CD4-positive, alpha-beta T cell treated with Interleukin-4 for 1 hour (primary cell): Measurements from ENCODE around the gene ZNF763.
A peak's percentile ranks its signal among the peaks of the same experiment; 100 is the strongest.
"Not testable (repeated sequence)": the region's sequence is repeated elsewhere in the genome, so short reads cannot be mapped to it uniquely, and the experiment has no call there.

Experiments used
- DNase-seq, 2 donors: peaks; one replicate each; pipeline ENCODE4 v3.0.0-alpha.2; 2020 to 2022

ZNF763 gene

DNA sequence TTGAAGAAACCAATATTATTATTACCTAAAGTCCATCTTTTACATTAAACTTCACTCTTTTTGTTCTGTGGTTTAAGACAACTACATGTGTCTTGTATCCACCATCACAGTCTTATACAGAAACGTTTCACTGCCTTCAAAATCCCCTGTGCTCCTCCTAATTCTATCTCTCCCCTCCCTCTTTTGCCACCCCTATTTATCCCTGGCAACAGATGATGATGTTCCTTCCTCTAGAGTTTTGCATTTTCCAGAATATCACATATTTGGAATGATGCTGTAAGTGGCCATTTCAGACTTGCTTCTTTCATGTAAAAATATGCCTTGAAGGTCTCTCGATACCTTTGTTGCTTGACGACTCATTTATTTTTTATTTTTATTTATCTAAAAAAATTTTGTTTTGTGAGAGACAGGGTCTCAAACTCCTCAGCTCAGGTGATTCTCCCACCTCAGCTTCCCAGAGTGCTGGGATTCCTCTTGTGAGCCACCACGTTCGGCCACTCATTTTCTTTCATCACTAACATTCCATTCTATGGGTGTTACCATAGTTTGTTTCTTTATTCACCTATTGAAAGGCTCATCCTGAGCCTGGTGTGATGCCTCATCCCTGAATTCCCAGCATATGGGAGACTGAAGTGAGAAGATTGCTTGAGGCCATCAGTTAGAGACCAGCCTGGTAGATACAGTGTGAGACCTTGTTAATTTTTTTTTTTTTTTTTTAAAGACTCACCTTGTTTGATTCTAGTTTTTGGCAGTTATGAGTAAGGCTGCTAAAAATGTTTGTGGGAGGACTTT lies 8.4 kb downstream of the ZNF763 start:
- no peak for DNase-seq

GRCh38 chr19:11978492-11979100 lies 13.8 kb downstream of the ZNF763 start:
- DNase-seq: no peak

- DNase-seq: no peak
These were observed 14.7 kb downstream of the ZNF763 start for GRCh38 chr19:11979527-11979926.

GRCh38 chr19:11982526-11982925 lies 17.7 kb downstream of the ZNF763 start:
- no peak for DNase-seq

- peak in 1 of 2 donors; percentile 28 for DNase-seq
These were observed 20.1 kb downstream of the ZNF763 start for GRCh38 chr19:11984986-11985385.

DNA sequence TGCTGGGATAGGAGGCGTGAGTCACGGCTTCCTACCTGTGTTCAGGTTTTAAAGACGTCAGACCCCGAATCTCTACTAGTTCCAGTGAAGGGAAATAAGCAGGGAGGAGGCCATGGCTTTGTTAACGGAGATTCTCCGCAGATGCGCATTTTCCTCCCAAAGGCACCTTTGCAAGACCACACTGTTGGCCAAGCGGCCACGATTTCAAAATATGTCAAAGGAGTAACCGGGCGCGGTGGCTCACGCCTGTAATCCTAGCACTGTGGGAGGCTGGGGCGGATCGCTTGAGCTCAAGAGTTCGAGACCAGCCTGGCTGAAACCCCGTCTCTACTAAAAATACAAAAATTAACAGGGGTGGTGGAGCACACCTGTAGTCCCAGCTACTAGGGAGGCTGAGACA lies 21.9 kb downstream of the ZNF763 start:
- no peak for DNase-seq

- DNase-seq: peak; percentile 90 to 91
These were observed 22.8 kb downstream of the ZNF763 start for GRCh38 chr19:11987405-11988281.

GRCh38 chr19:11989112-11989456 lies 24.2 kb downstream of the ZNF763 start:
- no peak for DNase-seq

- not testable (repeated sequence) for DNase-seq
These were observed 27.1 kb downstream of the ZNF763 start for GRCh38 chr19:11991921-11992320.

GRCh38 chr19:11995174-11995573 lies 30.3 kb downstream of the ZNF763 start:
- no peak for DNase-seq

DNA sequence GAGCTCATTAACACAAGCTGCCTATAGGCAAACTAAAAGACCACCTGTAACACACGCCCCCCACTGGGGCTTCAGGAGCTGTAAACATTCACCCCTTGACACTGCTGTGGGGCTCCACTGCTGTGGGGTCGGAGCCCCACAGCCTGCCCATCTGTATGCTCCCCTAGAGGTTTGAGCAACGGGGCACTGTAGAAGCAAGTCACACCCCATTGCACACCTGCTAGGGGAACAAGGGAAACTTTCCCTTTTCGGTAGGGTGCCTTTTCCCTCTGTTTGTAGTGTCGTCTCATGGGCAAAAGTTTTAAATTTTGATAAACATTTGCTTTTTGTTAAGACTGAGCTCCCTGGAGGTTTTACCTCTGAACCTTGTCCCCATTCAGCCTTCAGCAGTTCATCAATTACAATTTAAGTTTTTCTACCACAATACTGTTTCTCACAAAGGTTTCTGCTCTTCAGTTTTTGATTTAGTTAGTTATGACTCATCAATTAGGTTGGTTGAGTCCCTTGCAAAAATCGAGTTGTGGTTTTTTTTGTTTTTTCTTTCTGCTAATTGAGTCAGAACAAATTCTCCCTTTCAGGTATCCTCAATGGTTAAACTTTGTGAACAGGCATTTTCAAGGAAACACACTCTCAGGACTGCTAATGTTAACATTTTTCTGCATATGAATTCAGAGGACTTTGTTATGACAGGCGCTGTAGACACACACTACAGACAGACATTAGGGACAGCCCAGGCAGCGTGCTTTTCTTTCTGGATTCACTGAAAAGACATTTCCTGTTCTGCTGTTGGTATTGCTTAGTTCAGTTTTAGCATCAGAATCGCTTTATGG lies 35.5 kb downstream of the ZNF763 start:
- DNase-seq: no peak

DNA sequence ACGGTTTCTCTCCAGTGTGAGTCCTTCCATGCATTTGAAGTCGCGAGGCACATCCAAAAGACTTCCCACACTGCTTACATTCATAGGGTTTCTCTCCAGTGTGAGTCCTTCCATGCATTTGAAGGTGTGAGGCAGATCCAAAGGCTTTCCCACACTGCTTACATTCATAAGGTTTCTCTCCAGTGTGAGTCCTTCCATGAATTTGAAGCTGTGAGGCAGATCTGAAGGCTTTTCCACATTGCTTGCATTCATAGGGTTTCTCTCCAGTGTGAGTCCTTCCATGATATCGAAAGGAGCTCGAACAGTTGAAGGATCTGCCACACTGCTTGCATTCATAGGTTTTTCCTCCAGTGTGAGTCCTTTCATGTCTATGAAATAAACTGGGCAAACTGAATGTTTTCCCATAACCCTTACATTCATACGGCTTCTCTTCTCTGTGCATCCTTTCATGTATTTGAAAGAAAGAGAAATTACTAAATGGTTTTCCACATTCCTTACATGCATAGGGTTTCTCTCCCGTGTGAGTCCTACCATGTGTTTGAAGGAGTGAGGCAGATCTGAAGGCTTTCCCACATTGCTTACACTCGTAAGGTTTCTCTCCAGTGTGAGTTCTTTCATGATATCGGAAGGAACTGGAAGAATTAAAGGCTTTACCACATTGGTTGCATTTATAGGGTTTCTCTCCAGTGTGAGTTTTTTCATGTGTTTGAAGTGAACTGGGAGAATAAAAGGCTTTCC lies 50.3 kb downstream of the ZNF763 start:
- no peak for DNase-seq

DNA sequence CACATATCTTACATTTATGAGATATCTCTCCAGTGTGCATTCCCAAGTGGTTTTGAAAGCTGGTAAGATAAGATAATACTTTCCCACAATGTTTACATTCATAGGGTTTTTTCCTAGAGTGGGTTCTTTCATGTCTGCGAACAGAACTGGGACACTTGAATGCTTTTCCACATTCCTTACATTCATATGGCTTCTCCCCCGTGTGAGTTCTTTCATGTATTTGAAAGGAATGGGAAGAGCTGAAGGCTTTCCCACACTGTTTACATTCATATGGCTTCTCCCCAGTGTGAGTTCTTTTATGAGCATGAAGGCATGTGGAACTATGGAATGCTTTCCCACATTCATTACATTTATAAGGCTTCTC lies 50.9 kb downstream of the ZNF763 start:
- DNase-seq: no peak
